Stimulated activated CD4-positive, alpha-beta T cell treated with anti-CD3 and anti-CD28 coated beads, Interleukin-12 subunit alpha, Interleukin-12 subunit beta, amount 100 ng/mL, for 4 hours (primary cell): Measurements from ENCODE around the gene WDR86.

Source experiments
- DNase-seq: peaks from one replicate; pipeline ENCODE4 v3.0.0-alpha.2; 2020

WDR86 gene

GRCh38 chr7:151426904-151427704 is 17.3 kb upstream of the WDR86 start:
- no peak for DNase-seq

GRCh38 chr7:151426441-151426903 is 16.6 kb upstream of the WDR86 start:
- no peak for DNase-seq

DNA sequence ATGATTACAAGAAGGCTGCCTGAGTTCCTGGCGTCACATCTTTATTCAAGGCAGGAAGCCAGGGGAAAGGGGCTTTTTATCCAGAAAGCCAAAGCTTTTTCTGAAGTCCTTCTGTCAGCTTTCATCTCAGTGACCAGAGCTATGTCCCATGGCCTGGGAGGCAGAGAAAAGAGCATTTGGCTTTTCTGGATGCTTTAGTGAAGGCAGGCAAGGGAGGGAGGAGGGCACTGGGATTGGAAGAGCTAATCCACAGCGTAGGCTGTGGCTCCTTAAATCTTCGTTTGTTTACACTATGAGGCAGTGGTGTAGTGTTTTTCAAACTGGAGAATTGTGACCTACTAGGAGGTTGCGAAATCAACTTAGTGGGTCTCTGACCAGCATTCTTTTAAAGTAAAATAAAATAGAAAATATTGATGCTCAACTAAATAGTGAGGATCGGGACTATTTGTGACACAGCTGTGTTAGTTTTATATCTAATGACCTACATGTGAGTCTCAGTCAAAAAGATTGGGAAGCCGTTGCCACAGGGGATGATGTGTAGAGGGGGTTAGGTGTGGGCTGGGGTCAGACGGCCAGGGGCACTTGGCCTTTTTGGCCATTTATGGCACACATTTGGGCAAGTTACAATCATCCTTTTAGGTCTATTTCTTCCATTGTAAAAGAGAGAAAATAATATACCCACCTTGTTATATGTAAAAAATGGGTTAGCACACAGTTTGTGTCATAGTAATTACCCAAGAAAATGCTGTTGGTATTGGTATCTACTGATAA is 16.0 kb upstream of the WDR86 start:
- DNase-seq, result no peak

GRCh38 chr7:151424799-151425198 is 15.0 kb upstream of the WDR86 start:
- DNase-seq, result no peak

GRCh38 chr7:151423936-151424335 is 14.1 kb upstream of the WDR86 start:
- DNase-seq, result no peak

DNA sequence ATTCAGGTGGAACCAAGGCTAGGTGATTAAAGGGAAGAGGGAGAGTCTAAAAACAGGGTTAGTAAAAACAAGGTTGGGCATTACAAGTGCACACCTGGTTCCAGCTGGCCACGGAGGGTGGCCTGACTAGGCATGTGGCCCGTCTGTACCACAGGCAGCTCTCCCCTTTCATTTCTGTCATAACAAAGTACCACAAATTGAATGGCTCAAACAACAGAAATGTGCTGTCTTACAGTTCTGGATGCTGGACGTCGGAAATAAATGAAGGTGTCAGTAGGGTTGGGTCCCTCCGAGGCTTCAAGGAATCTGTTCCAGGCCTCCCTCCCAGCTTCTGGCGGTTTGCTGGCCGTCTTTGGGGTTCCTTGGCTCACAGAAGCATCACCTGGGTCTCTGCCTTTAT is 13.4 kb upstream of the WDR86 start:
- DNase-seq, result no peak

GRCh38 chr7:151422212-151422611 is 12.4 kb upstream of the WDR86 start:
- no peak for DNase-seq

DNA sequence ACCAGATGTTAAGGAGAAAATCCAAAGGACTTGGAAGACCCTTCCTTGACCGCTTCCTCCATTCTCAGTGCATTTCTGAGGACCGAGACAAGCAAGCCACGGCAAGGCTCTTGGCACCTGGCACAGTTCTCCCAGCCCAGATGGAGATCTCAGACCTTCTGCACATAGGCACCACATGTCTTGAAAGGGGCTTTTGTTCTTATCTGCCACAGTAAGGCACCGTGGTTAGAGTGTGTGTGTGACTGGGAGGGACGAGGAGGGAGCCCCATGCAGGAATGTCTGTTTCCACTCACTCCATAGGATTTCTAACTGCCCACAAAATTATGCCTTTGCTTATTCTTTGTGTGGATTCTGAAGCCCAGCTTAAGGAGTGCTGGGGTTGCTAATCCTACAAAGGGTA is 10.3 kb upstream of the WDR86 start:
- no peak for DNase-seq

DNA sequence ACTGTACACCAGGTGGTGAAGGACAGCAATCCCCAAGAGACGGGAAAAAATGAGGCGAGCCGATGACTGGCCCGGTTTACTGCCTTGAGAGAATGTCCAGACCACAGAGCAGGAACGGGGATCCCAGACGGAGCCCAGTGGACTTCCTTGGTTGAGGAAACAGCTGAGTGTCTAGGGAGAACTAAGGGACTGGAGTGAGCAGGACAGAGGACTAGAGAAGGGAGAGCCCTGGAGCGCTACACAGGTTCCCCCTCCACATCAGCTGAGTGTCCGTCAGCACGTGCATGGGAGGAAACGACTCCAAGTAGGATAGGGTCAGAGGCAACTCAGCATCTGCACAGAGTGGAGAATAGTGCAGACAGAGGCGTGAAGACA is 7.1 kb upstream of the WDR86 start:
- DNase-seq, result no peak

GRCh38 chr7:151416112-151416940 is 6.5 kb upstream of the WDR86 start:
- DNase-seq, result no peak

DNA sequence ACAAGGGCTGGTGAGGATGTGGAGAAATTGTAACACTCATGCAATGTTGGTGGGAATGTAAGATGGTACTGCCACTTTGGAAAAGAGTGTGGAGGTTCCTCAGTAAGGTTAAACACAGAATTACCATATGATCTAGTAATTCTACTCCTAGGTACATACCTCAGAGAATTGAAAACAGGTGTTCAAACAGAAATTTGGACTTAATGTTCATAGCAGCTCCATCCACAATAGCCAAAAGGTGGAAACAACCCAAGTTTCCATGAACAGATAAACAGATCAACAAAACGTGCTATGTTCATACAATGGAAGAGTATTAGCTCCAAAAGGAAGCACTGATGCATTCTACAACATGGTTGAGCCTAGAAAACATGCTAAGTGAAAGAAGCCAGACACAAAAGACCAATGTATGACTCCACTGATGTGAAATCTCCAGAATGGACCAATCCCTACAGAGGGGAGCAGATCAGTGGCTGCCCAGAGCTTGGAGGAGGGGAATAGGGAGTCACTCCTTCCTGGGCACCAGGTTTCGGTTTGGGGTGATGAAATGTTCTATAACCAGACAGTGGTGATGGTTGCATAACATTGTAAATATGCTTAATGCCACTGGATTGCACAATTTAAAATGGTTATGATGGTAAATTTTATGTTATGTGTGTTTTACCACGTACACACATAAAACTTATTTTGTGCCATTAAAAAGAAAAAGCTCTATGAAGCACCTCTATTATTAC is 5.7 kb upstream of the WDR86 start:
- DNase-seq, result no peak

GRCh38 chr7:151413241-151413640 is 3.4 kb upstream of the WDR86 start:
- DNase-seq, result no peak

GRCh38 chr7:151412318-151412717 is 2.5 kb upstream of the WDR86 start:
- no peak for DNase-seq

- DNase-seq, result no peak
These were observed 1.7 kb upstream of the WDR86 start for GRCh38 chr7:151411551-151411950.

DNA sequence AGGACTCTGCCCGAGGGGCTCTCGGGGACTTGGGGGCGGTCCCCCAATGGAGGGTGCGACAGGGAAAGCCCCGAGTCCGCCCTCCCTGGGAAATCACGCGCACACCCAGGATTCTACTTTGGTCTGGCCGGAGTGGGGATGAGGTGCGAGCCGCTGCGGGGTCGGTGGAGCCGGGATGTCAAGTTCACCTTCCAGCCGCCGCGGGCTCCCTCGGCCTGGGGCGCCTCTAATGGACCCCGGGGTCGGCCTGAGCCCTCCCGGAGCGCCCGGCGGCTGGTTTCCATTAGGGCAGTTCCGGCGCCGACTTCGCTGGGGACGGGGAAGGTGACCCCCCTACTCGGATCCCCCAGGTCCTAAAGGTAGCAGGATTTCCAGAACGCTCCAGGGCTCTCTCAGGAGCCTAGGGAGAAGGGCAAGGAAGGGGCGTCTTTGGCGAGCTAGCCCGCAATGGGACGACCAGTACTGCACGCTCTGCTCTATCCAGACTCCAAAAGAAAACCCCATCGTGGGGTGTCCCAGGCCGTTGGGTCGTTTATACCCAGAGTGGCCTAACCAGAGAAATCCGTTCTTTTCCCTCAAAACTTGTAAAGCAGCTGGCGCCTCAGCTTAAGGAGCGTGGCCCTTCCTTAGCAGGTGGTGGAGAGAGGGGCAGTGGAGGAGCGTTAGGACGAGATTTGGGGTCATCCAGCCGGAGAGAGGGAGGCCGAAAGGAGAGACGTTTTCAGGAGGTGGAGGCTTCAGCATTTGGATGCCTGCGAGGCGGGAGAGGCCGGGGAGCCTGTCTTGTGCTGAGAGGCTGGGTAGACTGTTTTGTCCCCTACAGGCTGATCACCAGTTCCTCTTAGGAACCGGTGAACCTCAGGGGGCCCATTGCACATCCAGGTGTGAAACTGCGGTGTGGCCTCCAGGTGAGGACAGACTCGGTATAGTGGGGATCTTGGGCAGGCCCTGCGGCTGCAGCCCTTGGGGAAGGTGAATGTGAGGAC is 860 bp upstream of the WDR86 start:
- DNase-seq, result no peak

- no peak for DNase-seq
These were observed 785 bp downstream of the WDR86 start for GRCh38 chr7:151408839-151409666.

- no peak for DNase-seq
These were observed 1.4 kb downstream of the WDR86 start for GRCh38 chr7:151408498-151408838.

DNA sequence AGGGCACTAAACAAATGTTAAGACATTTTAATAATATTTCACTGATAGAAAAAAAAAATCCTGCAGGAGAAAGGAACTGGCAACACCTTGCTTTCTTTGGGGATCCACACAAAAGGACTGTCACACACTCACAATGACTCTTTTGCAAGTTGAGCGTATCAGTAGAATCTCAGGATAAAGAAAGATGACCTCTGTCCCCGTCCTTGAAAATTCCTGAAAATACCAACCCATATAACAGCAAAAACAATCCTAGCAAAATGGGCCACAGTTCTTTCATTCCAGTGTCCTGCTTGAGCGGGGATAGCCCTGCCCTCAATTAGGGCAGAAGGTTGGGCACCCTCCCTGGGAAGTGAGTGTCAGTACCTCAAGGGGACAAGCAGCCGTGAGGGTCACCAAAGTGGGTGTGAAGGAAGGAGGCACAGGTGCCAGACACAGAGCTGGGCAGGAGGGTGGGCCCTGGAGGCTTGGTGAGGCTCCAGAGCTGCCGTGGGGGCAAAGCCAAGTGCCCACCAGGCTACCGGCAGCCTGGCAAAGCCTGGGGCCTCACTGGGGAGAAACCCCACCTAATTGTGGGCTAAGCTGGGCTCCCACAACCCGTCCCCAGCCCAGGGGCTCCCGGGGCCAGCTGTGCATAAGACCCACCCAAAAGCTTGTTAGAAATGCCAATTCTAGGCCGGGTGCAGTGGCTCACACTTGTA is 2.8 kb downstream of the WDR86 start:
- no peak for DNase-seq

DNA sequence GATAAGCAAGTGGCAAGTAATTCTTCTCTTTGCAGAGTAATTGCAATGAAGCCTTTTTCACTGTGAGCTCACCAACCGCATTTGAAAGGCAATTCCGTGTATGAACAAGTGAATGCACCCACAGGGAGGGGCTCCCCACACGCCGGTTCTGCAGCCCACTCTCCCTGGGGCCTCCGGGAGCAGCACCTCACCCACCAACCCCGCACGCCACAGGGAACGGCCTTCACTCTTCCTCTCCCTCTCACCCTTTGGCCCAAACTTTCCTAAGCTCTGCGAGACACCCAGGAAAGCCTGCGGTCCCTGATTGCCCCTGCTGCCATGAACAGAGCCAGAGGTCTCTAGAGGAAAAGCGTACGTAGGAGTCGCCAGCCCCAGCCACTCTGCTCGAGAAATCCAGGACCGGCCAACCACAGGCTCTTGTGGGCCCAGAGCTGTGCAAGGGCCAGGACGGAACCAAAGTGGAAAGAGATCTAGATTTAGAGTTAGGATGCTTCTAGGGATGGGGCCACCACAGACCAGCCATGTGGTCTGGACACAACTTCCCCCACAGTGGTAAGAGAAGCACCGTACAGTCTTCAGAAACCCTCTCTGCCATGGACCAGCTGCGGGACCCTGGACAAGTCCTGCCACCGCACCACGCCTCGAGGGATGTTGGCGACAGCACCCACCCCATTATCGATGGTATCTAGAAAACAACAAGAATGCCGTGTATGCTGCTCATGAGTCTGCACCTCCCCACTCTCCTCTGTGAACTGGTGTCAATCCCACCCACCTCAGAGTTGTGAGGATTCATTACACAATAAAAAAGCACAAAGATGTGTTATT is 3.6 kb downstream of the WDR86 start:
- no peak for DNase-seq
